SIG-M5 treated with dmso at 0.1 percent for 504 hours (cell line): ENCODE results near the gene ZFYVE21.
"Not testable (repeated sequence)": the region's sequence is repeated elsewhere in the genome, so short reads cannot be mapped to it uniquely, and the experiment has no call there.

Source experiments
- DNase-seq: peaks from one replicate; lab custom pipeline; 2025; ENCODE audit not compliant: unreplicated experiment; lab: John Stamatoyannopoulos, UW

The ZFYVE21 gene

GRCh38 chr14:103758059-103758776, 42.6 kb downstream of the ZFYVE21 start:
- DNase-seq = no peak

GRCh38 chr14:103762036-103762435, 46.4 kb downstream of the ZFYVE21 start:
- no peak for DNase-seq

GRCh38 chr14:103762541-103762940, 46.9 kb downstream of the ZFYVE21 start:
- DNase-seq = no peak

- DNase-seq = peak; percentile 7
Observed at GRCh38 chr14:103763730-103764488, 48.3 kb downstream of the ZFYVE21 start.

- no peak for DNase-seq
Observed at GRCh38 chr14:103765526-103765925, 49.9 kb downstream of the ZFYVE21 start.

- DNase-seq = no peak
Observed at GRCh38 chr14:103767336-103767894, 51.8 kb downstream of the ZFYVE21 start.

- no peak for DNase-seq
Observed at GRCh38 chr14:103770500-103770899, 54.9 kb downstream of the ZFYVE21 start.

- DNase-seq = no peak
Observed at GRCh38 chr14:103770902-103771301, 55.3 kb downstream of the ZFYVE21 start.

GRCh38 chr14:103772078-103772712, 56.6 kb downstream of the ZFYVE21 start:
- no peak for DNase-seq

- DNase-seq = no peak
Observed at GRCh38 chr14:103773521-103773920, 57.9 kb downstream of the ZFYVE21 start.

GRCh38 chr14:103775506-103775905, 59.9 kb downstream of the ZFYVE21 start:
- no peak for DNase-seq

GRCh38 chr14:103776319-103776718, 60.7 kb downstream of the ZFYVE21 start:
- DNase-seq = not testable (repeated sequence)

- no peak for DNase-seq
Observed at GRCh38 chr14:103782376-103782775, 66.8 kb downstream of the ZFYVE21 start.
